ENCODE data around the gene TNFAIP8. TPM values are rescaled to one million over a fixed set of nuclear protein-coding genes. Genes with fewer than 3 reads are reported as not detected.

The TNFAIP8 gene
- total and polyA plus RNA-seq, 2 experiments from 2014 or later, result 18.3 to 37.6 TPM

DNA sequence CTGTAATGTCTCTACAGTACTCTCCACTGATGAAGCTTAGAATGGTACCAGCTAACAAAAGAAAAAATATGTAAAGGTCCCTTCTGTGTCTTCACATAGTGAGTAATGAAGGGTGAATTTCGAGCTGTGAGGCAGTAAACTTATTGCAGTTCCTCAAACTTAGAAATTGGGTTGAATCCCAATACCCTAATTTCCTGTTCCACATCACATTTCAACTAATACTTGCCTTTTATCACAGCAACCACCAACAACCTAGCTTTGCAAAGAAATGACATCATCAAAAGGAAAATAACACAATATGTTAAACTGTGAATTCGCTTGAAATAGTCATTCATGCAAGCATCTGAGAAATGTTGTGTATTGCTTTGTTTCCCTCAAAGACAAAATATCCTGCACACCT, 9.4 kb upstream of the TNFAIP8 start:
- no peak for TF ChIP-seq EZH2phosphoT487 (IDR thresholded peaks at IDR 0.05; ENCODE audit: low read depth, severe bottlenecking, unreplicated experiment)
- no peak for TF ChIP-seq EZH2 (IDR thresholded peaks at IDR 0.05; ENCODE audit: borderline replicate concordance)
- TF ChIP-seq, protein P1, sequence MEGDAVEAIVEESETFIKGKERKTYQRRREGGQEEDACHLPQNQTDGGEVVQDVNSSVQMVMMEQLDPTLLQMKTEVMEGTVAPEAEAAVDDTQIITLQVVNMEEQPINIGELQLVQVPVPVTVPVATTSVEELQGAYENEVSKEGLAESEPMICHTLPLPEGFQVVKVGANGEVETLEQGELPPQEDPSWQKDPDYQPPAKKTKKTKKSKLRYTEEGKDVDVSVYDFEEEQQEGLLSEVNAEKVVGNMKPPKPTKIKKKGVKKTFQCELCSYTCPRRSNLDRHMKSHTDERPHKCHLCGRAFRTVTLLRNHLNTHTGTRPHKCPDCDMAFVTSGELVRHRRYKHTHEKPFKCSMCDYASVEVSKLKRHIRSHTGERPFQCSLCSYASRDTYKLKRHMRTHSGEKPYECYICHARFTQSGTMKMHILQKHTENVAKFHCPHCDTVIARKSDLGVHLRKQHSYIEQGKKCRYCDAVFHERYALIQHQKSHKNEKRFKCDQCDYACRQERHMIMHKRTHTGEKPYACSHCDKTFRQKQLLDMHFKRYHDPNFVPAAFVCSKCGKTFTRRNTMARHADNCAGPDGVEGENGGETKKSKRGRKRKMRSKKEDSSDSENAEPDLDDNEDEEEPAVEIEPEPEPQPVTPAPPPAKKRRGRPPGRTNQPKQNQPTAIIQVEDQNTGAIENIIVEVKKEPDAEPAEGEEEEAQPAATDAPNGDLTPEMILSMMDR (IDR thresholded peaks at IDR 0.05; ENCODE audit: poor library complexity), result no peak
- no peak for DNase-seq (ENCODE audit: low spot score)
- Histone ChIP-seq H4K20me1 (ENCODE audit: insufficient read depth, poor library complexity, severe bottlenecking) (no peaks in the 10 kb centered on the region), H3K27ac (no peak overlapping the region), H3K27me3 (no peaks in the 10 kb centered on the region), H2AFZ (no peak overlapping the region), H3K79me2 (peaks cover 15% of the 10 kb centered on the region), H3K9me2 (replicated peaks; ENCODE audit: insufficient read depth) (no peaks in the 10 kb centered on the region), H3K4me1 (ENCODE audit: insufficient read depth) (peaks cover 12% of the 10 kb centered on the region), H3K36me3 (replicated peaks; ENCODE audit: insufficient read depth, low read depth) (no peaks in the 10 kb centered on the region), H3K4me3 (no peak overlapping the region), H3K4me2 (no peak overlapping the region), H3K9me3 (ENCODE audit: low read depth) (no peaks in the 10 kb centered on the region)
- 92% methylated on average over 2 of the region's 2 CpGs for WGBS (ENCODE audit: low lambda C conversion rate, missing lambda C conversion rate)

DNA sequence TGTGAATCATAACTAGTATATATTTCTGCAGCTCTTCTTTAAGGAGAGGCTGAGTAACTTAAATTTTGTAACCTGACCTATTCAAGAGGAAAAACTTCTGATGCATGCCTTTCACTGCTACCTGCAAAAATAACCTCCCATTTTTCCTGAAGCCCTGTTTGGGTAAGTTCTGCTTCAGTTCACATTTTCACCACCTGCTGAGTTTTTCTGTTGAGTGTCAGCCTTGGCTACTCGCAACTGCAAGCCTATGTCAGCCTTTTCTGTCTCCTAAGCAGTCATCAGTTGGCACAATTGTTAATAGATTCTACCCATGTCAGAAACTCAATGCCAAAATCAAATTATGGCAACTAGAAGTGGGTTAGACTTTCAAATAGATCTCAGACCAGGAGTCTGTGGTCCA, 8.2 kb upstream of the TNFAIP8 start:
- Histone ChIP-seq H3K27me3 (no peaks in the 10 kb centered on the region), H3K36me3 (replicated peaks; ENCODE audit: insufficient read depth, low read depth) (no peaks in the 10 kb centered on the region), H2AFZ (no peak overlapping the region), H3K9me3 (ENCODE audit: low read depth) (no peaks in the 10 kb centered on the region), H3K79me2 (peaks cover 15% of the 10 kb centered on the region), H3K27ac (peak overlapping the region; percentile 53), H3K9me2 (replicated peaks; ENCODE audit: insufficient read depth) (no peaks in the 10 kb centered on the region), H3K4me1 (ENCODE audit: insufficient read depth) (peaks cover 10% of the 10 kb centered on the region), H3K4me3 (no peak overlapping the region), H4K20me1 (ENCODE audit: insufficient read depth, poor library complexity, severe bottlenecking) (no peaks in the 10 kb centered on the region), H3K4me2 (no peak overlapping the region)
- no peak for DNase-seq (ENCODE audit: low spot score)
- TF ChIP-seq EZH2phosphoT487 (IDR thresholded peaks at IDR 0.05; ENCODE audit: low read depth, severe bottlenecking, unreplicated experiment) (no peak), EZH2 (IDR thresholded peaks at IDR 0.05; ENCODE audit: borderline replicate concordance) (no peak)
- TF ChIP-seq, protein P1 (IDR thresholded peaks at IDR 0.05; ENCODE audit: poor library complexity), result no peak
- WGBS (ENCODE audit: low lambda C conversion rate, missing lambda C conversion rate), result 100% methylated on average over 1 of the region's 1 CpG

DNA sequence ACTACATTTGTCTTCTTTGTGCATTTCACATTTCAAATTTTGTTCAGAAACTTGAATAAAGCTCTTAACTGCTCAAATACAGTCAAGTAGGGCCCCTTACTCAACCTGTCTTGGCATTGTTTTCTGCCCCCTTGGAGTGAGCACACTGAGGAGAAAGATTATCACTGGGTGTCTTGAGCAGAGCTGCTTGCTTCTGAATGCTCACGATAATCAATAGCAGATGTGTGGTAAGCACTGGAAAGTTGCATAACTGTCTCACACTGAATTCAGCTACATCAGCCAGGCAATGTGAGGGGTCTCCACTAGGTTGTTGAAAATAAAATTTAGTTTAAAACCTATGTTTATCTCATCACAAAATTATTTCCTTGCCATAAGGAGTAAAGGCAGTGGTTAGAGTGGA, 7.8 kb upstream of the TNFAIP8 start:
- Histone ChIP-seq H3K4me2 (no peak overlapping the region), H3K79me2 (peaks cover 15% of the 10 kb centered on the region), H3K36me3 (replicated peaks; ENCODE audit: insufficient read depth, low read depth) (no peaks in the 10 kb centered on the region), H3K27ac (peak overlapping the region; percentile 53), H3K27me3 (no peaks in the 10 kb centered on the region), H3K4me3 (no peak overlapping the region), H3K9me2 (replicated peaks; ENCODE audit: insufficient read depth) (no peaks in the 10 kb centered on the region), H3K9me3 (ENCODE audit: low read depth) (no peaks in the 10 kb centered on the region), H2AFZ (no peak overlapping the region), H4K20me1 (ENCODE audit: insufficient read depth, poor library complexity, severe bottlenecking) (no peaks in the 10 kb centered on the region), H3K4me1 (ENCODE audit: insufficient read depth) (peaks cover 7% of the 10 kb centered on the region)
- DNase-seq (ENCODE audit: low spot score), result no peak
- no peak for TF ChIP-seq EZH2 (IDR thresholded peaks at IDR 0.05; ENCODE audit: borderline replicate concordance)
- TF ChIP-seq, protein P1 (IDR thresholded peaks at IDR 0.05; ENCODE audit: poor library complexity), result no peak
- 63% methylated on average over 1 of the region's 1 CpG for WGBS (ENCODE audit: low lambda C conversion rate, missing lambda C conversion rate)

DNA sequence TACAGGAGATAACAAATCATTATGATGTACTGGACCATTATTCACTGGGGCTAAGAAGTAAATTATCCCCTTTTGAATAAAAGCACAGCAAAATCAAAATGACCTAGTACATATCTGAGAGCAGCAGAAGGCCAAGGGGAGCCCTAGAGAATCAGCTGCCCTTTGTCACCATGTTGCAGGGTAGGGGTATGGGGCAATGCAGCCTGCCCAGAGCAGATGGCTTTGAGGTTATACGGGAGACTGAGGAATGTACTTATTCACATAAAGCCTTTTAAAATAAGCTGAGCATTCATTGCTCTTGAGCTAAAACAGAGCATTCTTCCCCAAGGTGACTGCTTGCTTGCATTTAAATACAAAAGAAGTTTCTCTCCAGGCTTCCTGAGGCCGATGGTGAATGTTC, 2.6 kb upstream of the TNFAIP8 start:
- Histone ChIP-seq H3K36me3 (replicated peaks; ENCODE audit: insufficient read depth, low read depth) (no peaks in the 10 kb centered on the region), H3K4me2 (peak overlapping the region; percentile 39), H3K4me3 (no peak overlapping the region), H2AFZ (no peak overlapping the region), H3K9me2 (replicated peaks; ENCODE audit: insufficient read depth) (no peaks in the 10 kb centered on the region), H3K9me3 (ENCODE audit: low read depth) (no peaks in the 10 kb centered on the region), H3K27me3 (no peaks in the 10 kb centered on the region), H3K27ac (peak overlapping the region; percentile 42), H3K79me2 (peaks cover 15% of the 10 kb centered on the region), H4K20me1 (ENCODE audit: insufficient read depth, poor library complexity, severe bottlenecking) (no peaks in the 10 kb centered on the region), H3K4me1 (ENCODE audit: insufficient read depth) (peaks cover 24% of the 10 kb centered on the region)
- DNase-seq (ENCODE audit: low spot score), result no peak
- WGBS (ENCODE audit: low lambda C conversion rate, missing lambda C conversion rate), result 36% methylated on average over 2 of the region's 2 CpGs
- no peak for TF ChIP-seq EZH2 (IDR thresholded peaks at IDR 0.05; ENCODE audit: borderline replicate concordance)
- TF ChIP-seq EZH2phosphoT487 (IDR thresholded peaks at IDR 0.05; ENCODE audit: low read depth, severe bottlenecking, unreplicated experiment), result no peak
- TF ChIP-seq, protein P1 (IDR thresholded peaks at IDR 0.05; ENCODE audit: poor library complexity), result no peak
